Measurements from ENCODE around the gene NFIB.

NFIB gene

DNA sequence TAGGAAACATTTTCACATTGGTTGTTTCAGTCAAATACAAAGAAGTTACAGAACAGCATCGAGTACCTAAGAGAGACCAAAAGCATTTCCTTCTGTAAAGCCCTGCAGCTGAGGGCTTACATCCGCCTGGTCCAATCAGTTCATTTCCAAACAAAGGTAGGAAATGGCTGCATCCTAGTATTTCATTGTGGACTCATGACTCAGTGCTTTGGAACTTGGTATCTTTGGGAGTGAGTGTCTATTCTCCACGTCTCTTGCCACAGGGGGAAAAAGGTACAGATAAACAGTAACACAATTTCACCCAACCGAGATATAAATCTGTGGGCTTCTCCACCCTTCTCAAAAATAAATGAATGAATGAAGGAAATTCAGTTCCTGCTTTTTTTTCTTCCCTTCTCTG is 75.4 kb downstream of the NFIB start:
- DNase-seq: no peak

DNA sequence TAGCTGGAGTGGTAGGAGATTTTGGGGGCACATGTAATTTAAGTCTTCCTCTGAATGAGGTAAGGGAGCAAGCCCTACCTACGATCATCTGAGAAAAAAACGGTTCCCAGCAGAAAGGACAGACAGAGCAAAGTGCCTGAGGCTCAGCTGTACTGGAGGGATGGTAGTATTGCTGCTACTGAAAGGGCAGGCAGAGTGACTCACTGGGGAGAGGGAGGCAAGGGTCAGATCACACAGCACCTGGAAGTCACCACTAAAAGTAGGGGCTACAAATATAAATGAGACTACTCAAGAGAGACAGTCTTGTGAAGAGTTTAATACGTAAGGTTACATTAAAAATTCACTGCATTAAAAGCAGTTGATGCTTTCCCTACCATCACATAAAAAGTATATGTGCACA is 75.9 kb downstream of the NFIB start:
- DNase-seq: no peak

- no peak for DNase-seq
Measured at GRCh38 chr9:14236591-14236990, 77.3 kb downstream of the NFIB start.

DNA sequence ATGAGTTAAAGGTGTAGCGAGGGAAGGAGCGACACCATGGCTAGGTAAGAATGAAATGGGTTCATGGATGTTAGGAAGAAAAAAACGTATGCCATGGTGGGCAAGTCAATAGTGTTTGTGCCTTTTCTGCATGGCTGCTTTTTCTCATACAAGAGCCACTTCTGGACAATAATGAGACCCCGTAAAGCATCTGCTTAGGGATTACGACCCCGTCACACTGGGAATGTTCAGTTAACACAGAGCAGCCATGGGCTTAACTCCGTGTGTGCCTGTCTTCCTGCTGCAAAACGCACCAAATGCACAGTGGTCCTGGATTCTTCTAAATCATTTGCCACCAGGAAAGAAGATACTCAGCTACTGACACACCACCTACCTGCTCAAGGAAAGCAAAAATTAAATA is 81.8 kb downstream of the NFIB start:
- no peak for DNase-seq

- no peak for DNase-seq
Measured at GRCh38 chr9:14231196-14231990, 82.5 kb downstream of the NFIB start.

- DNase-seq: no peak
Measured at GRCh38 chr9:14228602-14229001, 85.3 kb downstream of the NFIB start.

- no peak for DNase-seq
Measured at GRCh38 chr9:14226855-14227532, 86.9 kb downstream of the NFIB start.

DNA sequence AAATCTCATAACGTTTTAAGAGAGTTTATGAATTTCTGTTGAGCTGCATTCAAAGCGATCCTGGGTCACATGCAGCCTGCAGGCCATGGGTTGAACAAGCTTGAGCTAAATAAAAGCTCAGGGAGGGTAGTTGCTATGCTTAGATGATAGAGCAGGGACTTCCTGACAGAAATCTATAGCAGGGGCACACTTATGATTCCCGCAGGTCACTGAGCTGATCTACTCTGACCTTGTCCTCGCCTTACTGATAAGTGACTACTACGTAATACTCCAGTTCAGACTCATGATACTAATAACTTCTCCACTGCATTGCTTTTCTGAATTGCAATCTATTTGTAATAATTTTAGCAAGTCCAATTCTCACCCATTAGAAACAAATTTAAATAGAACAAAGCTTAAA is 90.9 kb downstream of the NFIB start:
- DNase-seq: no peak

DNA sequence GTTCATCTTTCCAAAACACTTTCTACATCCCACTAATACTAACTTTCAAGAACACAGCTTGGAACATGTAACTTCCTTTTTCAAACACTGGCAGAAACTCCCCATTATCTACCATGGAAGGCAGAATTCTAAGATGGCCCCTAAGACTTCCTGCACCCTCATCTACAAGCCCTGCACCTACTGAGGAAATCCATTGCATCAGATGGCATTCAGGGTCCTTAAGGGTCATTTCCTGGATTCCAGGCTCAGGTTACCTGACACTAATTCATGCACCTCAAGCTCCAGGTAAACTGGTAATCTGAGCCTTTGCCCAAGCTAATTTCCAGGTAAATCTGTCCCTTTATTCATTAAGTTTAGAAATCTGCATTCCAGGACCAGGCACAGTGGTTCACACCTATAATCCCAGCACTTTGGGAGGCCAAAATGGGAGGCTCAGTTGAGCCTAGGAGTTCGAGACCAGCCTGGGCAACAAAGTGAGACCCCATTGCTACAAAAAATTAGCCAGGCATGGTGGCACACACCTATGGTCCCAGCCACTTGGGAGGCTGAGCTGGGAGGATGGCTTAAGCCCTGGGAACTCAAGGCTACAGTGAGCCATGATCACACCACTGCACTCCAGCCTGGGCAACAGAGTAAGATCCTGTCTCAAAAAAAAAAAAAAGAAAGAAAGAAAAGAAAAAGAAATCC is 91.6 kb downstream of the NFIB start:
- DNase-seq: no peak

- DNase-seq: no peak
Measured at GRCh38 chr9:14221558-14221957, 92.4 kb downstream of the NFIB start.

- no peak for DNase-seq
Measured at GRCh38 chr9:14221119-14221518, 92.8 kb downstream of the NFIB start.

- DNase-seq: no peak
Measured at GRCh38 chr9:14220256-14220655, 93.7 kb downstream of the NFIB start.

DNA sequence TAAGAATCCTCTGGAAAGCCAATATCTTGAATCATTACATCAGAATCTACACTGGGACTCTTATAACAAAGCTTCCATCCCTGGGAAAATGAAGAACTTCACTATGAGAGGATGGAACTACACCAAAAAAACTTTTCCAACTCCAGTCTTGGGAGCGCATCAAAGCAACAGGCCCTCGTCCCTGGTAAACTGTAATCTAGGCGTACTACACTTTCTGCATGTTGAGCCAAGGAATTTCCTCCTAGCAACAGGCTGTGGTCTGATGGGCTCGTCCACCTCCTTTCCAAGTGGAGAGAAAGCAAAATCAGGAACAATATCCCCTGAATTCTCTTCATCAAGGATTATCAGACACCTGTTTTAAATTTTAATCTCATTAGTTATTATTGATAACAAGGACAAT is 94.1 kb downstream of the NFIB start:
- no peak for DNase-seq

GRCh38 chr9:14218253-14218652 is 95.7 kb downstream of the NFIB start:
- no peak for DNase-seq

DNA sequence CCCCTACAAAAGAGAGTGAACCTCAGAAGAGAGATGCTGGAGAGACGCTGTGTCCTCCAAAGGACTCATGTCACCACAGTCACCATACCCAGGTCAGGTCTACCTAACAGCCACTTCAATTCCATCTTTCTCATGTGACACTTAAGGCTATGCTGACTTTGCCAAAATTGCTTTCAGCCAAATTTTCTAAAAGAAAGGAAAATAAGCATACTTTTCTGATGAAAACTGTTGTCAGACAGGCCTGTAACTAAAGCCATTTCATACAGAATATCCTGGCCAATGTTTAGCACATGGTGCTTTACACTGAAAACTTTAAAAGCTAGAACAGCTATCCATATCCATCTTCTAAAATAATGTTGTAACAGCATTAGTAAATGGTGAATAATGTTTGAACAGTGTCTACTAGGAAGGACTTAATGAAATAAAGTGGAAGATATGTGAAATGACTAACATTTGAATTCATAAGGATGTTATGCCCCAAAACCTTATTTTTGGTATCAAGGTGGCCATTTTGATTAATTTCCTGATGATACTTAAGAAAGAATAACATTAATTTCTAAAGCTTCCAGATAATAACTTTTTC is 97.2 kb downstream of the NFIB start:
- no peak for DNase-seq

- no peak for DNase-seq
Measured at GRCh38 chr9:14215614-14216013, 98.3 kb downstream of the NFIB start.

DNA sequence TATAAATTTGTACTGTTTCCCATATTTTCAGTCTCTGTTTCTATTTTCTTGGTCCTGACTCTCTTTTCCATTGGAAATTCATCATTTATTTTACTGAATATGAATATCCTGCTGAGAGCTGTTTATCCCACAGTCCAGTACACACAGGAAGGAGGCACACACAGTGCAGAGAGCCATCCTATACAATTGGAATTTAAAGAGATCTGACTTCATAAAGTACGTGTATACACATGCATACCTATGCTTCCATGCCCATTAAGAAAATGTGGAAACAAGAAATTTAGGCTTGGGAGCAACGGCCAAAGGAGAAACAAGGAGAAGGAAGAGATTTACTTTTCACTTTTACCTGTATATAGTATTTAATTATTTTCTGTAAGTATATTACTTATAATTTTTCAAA is 99.2 kb downstream of the NFIB start:
- DNase-seq: no peak

DNA sequence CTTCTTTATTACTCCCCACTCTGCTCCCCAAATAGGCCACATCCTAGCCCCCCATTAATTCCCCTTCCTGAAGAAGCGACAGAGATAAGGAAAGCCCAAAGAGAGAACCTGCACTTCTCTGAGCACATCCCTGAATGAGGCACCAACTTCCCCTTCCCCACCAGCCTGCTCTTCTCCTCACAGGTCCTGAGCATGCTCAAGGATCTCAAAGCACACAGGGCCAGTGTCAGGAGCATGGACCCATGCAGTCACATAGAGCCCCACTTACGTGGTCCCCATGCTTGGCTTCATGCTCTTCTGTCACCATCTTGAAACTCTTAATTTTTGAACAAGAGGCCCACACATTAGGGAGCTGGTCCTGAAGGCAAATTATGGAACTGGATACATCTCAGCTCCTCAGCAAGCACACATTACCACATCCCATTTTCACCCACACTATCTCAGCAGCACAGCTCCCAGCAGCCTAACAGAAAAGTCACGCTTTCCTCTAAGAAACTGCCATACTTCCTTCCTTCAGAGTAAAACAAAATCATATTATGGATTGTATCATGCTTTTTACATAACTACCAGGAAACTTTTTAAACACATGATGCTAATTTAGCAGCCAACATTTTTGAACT is 99.8 kb downstream of the NFIB start:
- DNase-seq: no peak

DNA sequence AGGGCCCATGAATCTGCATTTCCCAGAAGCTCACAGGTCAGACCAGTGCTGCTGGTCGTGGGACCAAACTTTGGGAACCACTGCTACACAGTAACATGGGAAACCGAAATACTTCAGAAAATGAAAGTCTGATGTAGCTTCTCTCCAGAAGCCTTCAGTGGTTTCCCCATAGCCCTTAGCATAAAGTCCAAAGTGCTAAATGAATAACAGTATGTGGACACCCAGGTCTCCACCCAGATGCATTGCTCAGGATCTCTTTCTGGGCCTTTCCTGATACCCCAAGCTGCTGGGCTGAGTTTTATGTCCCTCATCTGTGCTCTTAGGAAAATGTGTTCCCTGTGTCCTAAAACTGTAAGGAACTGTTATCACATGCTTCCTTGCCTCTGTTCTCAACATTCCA is 100.4 kb downstream of the NFIB start:
- DNase-seq: no peak

DNA sequence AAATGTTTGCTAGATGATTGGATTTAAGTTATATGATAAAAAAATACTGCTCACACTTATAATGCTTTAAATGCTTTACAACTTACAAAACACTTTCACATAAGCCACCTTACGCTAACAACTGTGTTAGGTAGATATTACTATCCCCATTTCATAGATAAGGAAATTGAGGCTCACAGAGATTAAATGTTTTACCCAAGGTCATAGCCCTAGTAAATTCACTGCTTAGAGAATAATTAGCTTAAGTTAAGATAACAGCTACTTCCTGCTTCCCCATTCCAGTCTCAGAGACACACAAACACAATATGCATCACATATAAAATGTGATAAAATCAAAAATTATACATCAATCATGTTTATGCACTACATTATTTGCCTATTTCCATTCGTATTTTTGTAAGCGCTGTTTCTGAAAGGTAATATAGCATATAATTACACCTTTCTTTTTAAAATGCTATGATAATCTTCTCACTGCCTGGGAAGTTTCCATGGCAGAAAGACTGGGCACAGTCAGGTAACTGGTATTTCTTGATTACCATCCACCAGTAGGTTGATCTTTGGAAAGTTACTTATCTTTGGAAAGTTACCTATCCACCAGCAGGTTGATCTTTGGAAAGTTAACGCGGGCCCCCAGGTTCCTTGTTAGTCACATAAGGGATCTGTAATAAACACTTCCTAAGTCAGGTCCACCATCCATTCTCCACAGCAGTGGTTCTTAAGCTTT is 101.1 kb downstream of the NFIB start:
- no peak for DNase-seq

DNA sequence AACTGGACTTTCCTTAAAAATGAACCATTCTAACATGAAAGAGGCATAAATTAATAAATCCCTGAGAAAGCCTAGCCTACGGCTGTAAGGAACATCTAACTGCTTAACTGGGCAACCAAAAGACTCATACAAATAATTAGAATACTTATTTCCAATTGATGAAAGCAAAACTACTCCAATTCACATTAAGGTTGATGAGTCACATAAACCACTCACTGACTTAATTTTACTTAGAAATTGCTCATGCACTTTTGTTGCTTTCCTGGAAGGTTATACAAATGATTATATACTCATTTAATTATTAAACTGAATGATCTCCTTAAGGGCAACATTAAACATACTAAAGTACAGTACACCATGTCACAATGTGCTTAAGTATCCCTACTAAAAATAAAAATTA is 101.9 kb downstream of the NFIB start:
- DNase-seq: no peak

- no peak for DNase-seq
Measured at GRCh38 chr9:14211564-14211963, 102.4 kb downstream of the NFIB start.

GRCh38 chr9:14210428-14210827 is 103.5 kb downstream of the NFIB start:
- DNase-seq: no peak

Measured in inflammatory macrophage treated with lipopolysaccharide for 1 hour (primary cell).